ENCODE measurements around the gene MAFG.
A peak's percentile ranks its signal among the peaks of the same experiment; 100 is the strongest.

Gene MAFG

DNA sequence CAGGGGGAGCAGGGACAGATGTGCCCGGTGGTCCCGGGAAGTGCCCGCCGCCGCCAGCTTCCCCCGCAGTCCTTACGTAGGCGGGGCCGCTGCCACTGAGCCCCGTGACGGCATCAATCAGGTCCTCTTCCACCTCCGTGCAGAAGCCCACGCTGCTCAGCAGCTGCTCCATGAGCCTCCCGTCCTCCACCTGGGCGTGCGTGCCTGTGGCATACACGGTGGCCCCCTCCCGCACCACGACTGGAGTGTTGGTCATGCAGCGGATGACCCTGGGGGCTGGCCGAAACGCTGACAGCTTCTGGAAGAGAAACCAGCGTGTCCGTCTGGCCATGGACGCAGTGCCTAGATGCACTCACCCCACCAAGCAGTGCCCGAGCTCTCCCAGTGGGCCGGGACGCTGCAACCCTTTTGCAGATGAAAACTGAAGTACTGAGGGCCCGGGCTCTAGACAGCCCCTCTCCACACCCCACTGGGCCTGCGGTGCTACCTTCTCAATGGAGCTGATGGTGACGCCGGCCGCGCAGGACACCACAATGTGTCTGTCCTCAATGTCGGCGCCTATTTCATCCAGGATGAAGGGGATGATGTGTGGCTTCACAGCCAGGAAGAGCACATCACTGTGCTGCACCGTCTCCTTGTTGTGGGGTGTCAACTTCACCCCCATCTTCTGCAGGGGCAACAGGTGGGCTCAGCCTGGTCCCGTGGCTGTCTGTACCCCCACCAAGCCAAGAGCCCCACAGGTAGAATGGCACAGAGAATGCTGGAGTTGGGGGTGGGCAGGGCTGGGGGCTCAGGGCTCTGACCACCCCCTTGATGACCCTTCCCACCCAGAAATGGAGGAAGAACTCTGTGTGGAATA is 7.5 kb upstream of the MAFG start:
- DNase-seq: no peak

DNA sequence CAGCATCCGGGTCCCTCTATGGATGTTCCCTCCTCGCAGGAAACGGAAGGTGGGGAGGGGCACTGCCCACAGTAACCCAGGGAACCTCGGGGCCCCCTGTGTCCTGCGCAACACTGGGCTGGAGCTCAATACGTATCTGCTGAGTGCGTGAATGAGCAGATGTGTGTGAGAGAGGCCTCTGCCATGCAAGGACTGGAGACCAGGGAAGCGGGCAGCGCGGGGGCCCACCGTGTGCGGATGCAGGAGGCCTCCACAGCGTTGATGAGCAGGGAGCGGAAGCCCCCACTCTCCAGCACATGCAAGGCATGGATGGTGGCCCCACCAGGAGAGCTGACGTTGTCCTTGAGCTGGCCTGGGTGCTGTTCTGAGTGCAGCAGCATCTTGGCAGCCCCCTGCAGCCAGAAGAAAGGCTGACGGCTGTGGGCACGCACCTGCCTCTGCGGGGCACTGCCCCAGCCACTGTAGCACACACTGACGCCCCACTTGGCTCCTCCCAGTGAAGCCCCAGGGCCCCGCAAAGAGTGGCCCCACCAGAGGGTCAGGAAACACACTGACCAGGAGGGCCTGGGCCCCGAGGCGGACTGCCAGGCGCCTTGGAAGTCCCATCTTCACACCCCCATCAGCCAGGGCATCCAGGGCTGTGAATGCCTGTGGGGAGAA is 6.7 kb upstream of the MAFG start:
- no peak for DNase-seq

GRCh38 chr17:81933178-81933699 is 5.7 kb upstream of the MAFG start:
- no peak for DNase-seq

- no peak for DNase-seq
These were observed 4.9 kb upstream of the MAFG start for GRCh38 chr17:81932333-81932983.

DNA sequence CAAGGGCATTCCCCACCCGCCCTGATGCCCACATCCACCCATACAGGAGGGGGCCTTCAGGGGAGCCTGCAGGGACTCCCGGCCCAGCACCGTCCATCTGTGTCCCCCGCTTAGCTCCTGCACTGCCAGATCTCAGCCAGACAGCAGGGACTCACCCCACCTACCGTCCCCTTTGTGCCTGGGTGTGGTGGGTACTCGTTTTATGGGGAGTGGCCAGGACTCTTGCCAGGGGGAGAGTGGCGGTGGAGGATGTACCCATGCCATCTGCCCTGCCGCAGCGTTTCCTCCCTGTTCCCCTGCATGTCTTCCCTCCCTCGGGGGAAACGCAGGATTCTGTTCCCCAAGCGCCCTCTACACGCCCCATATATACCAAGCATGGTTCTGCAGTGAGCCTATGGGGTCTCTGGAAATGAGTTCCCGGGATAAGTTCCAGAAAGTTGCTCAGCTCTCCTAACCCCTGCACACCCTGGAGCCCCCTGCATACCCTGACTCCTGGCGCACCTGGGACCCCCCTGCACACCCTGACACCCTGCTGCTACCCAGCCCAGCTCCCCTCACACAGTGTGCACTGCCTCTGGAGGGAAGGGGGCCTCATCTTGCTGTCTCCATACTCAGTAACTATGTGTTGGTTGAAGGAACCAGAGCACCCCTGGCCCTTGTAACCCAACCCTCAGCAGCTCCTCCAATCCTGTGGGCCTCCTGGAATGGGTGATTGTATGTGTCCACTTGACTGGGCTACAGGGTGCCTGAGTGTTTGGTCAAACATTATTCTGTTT is 4.2 kb upstream of the MAFG start:
- no peak for DNase-seq

DNA sequence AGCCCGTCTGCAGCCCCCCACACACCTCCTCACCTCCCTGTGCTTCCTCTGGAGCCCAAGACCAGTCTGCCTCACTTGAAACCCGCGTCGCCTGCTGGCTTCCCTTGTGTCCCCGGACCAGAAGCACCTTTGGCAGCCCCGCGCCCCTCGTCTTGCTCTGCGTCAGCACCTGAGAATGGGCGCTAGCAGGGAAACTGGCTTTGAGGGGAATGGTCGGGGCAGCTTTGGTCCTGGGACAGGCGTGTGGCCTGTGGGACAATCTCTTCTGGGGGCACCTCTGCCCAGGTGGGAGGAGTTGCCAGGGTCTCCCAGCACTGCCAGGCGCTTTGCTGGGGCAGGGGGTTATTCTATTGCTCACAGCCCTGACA is 3.6 kb upstream of the MAFG start:
- no peak for DNase-seq

- DNase-seq: no peak
These were observed 2.9 kb upstream of the MAFG start for GRCh38 chr17:81930142-81931125.

DNA sequence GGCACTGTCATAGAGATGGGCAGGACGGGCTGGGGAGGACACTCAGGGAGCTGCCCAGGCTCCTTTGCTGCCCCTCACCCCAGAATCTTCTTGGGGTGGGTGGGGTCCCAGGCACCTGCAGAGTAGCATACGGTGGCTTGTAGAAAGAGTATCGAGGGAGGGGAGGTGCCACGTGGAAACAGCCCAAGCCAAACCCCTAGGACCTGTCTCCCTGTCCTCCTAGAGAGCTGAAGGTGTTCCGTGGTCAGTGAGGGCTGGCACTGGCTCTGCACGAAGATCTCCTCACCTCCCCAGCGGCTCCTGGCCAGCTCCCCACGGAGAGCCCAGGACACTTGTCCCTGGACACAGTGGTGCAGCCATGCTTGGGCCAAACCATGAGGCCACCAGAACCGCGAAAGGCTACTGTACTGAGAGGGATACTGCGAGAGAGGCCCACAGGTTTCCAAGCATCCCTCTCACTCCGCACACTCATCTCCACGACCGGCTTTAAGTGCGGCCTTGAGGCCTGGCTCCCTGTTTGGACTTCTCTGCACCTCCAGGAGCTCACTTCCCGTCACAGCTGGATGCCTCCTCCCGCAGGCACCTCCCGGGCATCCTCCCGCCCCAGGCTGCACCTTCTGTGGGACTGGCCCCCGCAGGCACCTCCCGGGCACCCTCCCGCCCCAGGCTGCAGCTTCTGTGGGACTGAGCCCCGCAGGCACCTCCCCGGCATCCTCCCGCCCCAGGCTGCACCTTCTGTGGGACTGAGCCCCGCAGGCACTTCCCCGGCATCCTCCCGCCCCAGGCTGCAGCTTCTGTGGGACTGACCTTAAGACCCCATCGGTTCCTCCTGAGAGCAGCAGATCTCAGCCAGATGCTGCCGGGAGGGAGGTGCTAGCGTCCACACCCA is 2.0 kb upstream of the MAFG start:
- no peak for DNase-seq

DNA sequence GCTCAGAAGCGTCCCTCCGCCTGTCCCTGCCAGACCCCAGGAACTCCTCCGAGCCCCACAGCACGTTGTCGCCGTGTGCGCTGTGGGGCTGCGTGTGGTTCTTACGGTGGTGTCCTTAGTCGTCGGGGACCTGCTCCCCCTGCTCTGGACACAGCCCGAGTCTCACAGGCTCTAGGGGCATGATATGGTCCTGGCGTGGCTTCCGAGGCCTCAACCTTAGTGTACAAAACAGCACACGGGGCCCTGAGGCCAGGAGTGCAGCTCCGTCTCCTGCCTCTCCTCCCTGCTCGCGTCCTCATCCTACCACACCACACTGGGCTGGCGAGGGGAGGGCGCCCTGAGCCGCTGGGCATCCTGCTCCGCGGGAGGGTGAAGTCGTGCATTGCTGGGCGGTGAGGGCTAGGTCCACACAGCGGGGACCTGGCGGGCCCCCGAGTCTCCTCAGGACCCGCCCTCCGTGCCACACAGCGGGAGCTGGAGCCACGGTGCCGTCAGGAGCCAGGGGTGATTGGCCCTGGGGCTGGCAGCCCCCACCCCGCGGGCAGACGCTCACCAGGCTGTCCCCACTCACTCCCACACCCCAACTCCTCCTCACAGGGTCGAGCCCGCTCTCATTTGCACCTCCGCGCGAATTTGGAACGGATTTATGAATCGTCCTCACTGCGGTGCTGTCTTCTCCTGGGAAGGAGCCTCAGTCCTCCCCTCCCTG is 1.2 kb upstream of the MAFG start:
- no peak for DNase-seq

DNA sequence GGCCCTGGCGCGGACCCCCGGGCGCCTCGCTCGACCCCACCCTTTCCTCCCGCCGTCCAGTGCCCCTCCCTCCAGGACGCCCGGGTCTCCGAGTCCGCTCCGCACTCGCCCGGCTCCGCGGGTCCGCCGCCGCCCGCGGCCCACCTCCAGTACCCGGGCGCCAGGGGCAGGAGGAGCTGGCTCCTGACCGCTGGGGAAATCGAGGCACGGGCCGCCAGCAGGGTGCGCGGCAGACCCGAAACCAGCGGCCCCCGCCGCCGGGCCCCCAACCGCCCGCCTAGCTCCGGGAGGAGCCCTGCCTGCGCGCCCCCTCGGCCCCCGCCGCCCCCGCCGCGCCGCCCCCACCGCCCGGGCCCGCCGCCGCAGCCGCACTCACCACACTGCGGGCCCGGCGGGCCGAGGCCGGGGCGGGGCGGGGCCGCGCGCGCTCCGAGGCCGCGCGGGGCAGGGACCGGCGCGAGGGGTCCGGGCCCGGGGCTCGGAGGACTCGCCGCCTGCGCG is 333 bp downstream of the MAFG start:
- no peak for DNase-seq

- peak; percentile 27 for DNase-seq
These were observed 934 bp downstream of the MAFG start for GRCh38 chr17:81926451-81927151.

- no peak for DNase-seq
These were observed 1.6 kb downstream of the MAFG start for GRCh38 chr17:81925860-81926450.

- DNase-seq: no peak
These were observed 2.7 kb downstream of the MAFG start for GRCh38 chr17:81924557-81925532.

- DNase-seq: no peak
These were observed 4.0 kb downstream of the MAFG start for GRCh38 chr17:81923302-81924260.

- DNase-seq: no peak
These were observed 4.8 kb downstream of the MAFG start for GRCh38 chr17:81922566-81923301.
